Mucosa of rectum (tissue), 2 donors: ENCODE results near the gene SCUBE1.

ENCODE experiments used
- H3K27ac ChIP-seq, 2 donors: one replicate each; pipeline ENCODE4 v1.7.0; 2013; ENCODE audit warnings: inconsistent platforms in 2 of 2, low read depth in 2 of 2, low read length in 2 of 2
- H3K27me3 ChIP-seq, 2 donors: one replicate each; pipeline ENCODE4 v1.7.0; 2013; ENCODE audit warnings: low read length in 2 of 2; ENCODE audit not compliant: control insufficient read depth in 2 of 2, insufficient read depth in 2 of 2
- H3K36me3 ChIP-seq, 2 donors: one replicate each; pipeline ENCODE4 v1.7.0; 2013; ENCODE audit warnings: low read length in 2 of 2; ENCODE audit not compliant: control insufficient read depth in 2 of 2, insufficient read depth in 2 of 2
- H3K4me1 ChIP-seq, 2 donors: one replicate each; pipeline ENCODE4 v1.7.0; 2013; ENCODE audit warnings: low read length in 2 of 2, mild to moderate bottlenecking in 1 of 2; ENCODE audit not compliant: control insufficient read depth in 2 of 2, insufficient read depth in 2 of 2
- H3K4me3 ChIP-seq, 2 donors: one replicate each; pipeline ENCODE4 v1.7.0; 2013; ENCODE audit warnings: low read length in 2 of 2
- H3K9ac ChIP-seq, 2 donors: one replicate each; pipeline ENCODE4 v1.7.0; 2013; ENCODE audit warnings: low read length in 2 of 2, low read depth in 1 of 2, mild to moderate bottlenecking in 1 of 2
- H3K9me3 ChIP-seq, 2 donors: one replicate each; pipeline ENCODE4 v1.7.0; 2013; ENCODE audit warnings: low read length in 2 of 2; ENCODE audit not compliant: control insufficient read depth in 2 of 2
- donor health status: healthy.
- donor health status: Normal muscosa, but diverticular disease.

SCUBE1 gene

DNA sequence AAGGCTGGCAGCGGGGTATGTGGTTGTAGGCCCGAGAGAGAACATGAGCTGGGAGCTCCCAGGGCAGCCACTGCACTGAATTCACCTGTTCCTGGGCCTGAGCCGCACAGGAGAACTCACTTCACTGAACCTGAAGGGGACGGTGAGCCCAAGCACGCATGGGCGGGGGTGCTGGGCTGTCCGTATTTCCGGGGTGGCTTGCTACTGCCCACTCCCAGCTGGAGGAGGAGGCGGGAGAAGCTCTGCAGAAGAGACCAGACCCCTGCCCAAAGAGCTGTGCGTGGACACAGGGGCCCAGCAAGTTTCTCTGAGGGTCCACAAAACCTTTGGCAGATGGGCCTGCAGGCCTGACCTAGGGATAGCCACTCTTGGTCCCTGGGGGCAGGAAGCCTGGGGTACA lies 161.1 kb downstream of the SCUBE1 start:
- Histone ChIP-seq H3K9ac (no peak overlapping the region), H3K9me3 (no peaks in the 10 kb centered on the region), H3K4me1 (peaks cover 11 to 12% of the 10 kb centered on the region in 2 donors), H3K4me3 (no peak overlapping the region), H3K36me3 (peaks cover 17 to 34% of the 10 kb centered on the region in 2 donors), H3K27me3 (no peaks in the 10 kb centered on the region), H3K27ac (no peak overlapping the region)

- Histone ChIP-seq H3K36me3 (peaks cover 19 to 34% of the 10 kb centered on the region in 2 donors), H3K27ac (no peak overlapping the region), H3K9ac (no peak overlapping the region), H3K4me3 (no peak overlapping the region), H3K4me1 (peaks cover 10 to 12% of the 10 kb centered on the region in 2 donors), H3K9me3 (no peaks in the 10 kb centered on the region), H3K27me3 (no peaks in the 10 kb centered on the region)
Observed at GRCh38 chr22:43181321-43182076, 161.7 kb downstream of the SCUBE1 start.

DNA sequence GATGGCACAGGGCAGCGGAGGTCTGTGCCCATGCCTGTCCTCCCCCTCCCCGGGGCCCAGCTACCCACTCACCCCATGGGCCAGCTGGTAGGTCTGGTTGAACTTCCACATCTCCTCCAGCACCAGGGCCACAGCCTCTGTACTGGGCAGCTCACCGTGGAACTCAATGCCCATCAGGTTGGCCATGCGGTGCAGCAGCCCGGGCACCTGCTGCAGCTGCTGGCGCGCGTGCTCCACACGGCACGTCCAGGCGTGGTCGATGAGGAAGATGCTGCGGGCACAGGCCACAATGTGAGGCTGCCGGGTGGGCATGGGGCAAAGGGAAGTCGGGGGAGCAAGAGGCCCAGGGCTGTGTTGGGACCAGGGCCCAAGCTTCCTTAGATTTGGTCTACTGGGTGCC lies 162.5 kb downstream of the SCUBE1 start:
- H3K27ac ChIP-seq: no peak overlapping the region
- no peak overlapping the region for H3K9ac ChIP-seq
- H3K9me3 ChIP-seq: no peaks in the 10 kb centered on the region
- no peak overlapping the region for H3K4me3 ChIP-seq
- peaks cover 24 to 38% of the 10 kb centered on the region in 2 donors for H3K36me3 ChIP-seq
- peaks cover 3 to 9% of the 10 kb centered on the region in 2 donors for H3K4me1 ChIP-seq
- no peaks in the 10 kb centered on the region for H3K27me3 ChIP-seq

DNA sequence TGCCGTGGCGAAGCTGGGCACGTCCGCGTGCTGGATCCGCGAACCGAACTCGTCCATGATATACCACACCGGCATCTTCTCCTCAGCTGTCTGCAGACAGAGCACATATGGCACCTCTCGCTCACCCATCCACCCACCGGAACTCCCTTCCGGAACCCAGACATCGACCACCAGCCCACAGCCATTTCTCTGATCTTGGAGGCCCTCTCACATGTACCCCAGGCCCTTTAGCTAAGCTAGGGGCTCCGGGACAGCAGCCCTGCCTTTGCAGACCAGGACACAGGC lies 163.3 kb downstream of the SCUBE1 start:
- Histone ChIP-seq H3K4me1 (peaks cover 0 to 4% of the 10 kb centered on the region in 2 donors), H3K27ac (no peak overlapping the region), H3K9ac (no peak overlapping the region), H3K27me3 (no peaks in the 10 kb centered on the region), H3K36me3 (peaks cover 28 to 44% of the 10 kb centered on the region in 2 donors), H3K9me3 (no peaks in the 10 kb centered on the region), H3K4me3 (no peak overlapping the region)

DNA sequence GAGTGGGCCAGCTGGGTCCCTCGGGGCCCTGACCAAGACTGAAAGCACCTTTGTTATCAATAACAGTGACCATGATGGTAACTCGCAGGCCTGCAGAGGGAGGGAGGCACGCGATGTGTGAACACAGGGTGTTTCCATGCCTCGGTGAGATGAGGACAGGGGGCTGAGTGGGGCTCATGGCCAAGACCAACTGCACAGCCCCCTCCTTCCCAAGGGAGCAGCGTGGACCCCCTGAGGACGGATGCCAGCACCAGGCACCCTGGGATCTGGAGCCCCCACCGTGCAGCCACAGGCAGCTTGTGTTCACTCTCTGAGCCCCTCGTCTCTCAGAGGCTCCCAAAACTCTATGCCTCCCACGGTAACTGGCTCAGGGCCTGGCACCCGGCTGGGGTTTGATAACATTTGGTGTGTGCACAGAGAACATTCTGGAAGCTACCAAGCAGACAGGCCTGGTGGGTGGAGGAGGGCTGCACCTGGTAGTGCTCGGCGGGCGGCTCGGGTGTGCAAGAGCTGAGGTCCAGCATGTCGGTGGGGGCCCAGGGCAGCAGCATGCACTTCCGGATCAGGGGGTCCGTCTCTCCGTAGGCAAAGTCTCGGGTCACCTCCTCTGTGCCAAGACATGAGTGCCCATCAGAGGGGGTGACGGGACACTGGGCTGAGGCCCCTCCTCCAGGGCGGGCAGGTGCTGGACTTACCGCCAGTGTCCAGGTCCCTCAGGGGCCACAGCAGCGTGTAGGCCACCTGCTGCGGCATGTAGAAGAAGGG lies 163.8 kb downstream of the SCUBE1 start:
- H3K9ac ChIP-seq: no peak overlapping the region
- H3K36me3 ChIP-seq: peaks cover 32 to 46% of the 10 kb centered on the region in 2 donors
- no peaks in the 10 kb centered on the region for H3K27me3 ChIP-seq

DNA sequence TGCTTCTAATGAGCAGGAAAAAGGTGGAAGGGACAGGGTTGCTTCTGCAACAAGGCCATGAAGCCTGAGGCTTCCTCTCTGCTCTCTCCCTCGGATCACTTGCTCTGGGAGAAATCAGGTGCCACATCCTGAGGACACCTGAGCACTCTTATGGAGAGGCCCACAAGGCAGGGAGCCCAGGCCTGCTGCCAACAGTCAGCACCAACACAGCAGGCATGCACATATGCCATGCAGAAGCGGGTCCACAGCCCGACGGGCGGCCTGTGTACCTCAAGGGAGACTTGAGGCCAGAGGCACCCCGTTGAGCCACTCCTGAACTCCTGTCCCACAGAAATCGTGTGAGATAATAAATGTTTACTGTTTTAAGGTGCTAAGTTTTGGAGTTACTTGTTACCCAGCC lies 165.7 kb downstream of the SCUBE1 start:
- Histone ChIP-seq H3K9me3 (no peaks in the 10 kb centered on the region), H3K9ac (no peak overlapping the region), H3K27me3 (no peaks in the 10 kb centered on the region), H3K36me3 (peaks cover 46 to 55% of the 10 kb centered on the region in 2 donors), H3K27ac (no peak overlapping the region), H3K4me1 (no peaks in the 10 kb centered on the region), H3K4me3 (no peak overlapping the region)

More for the DNA sequence above, 163.8 kb downstream of the SCUBE1 start:
- no peak overlapping the region for H3K4me3 ChIP-seq
- no peaks in the 10 kb centered on the region for H3K9me3 ChIP-seq
- peaks cover 0 to under 1% of the 10 kb centered on the region in 2 donors for H3K4me1 ChIP-seq
- H3K27ac ChIP-seq: no peak overlapping the region

GRCh38 chr22:43176090-43176489 lies 167.1 kb downstream of the SCUBE1 start:
- Histone ChIP-seq H3K9me3 (no peaks in the 10 kb centered on the region), H3K27me3 (no peaks in the 10 kb centered on the region), H3K9ac (no peak overlapping the region), H3K36me3 (peaks cover 49 to 56% of the 10 kb centered on the region in 2 donors), H3K4me3 (no peak overlapping the region), H3K27ac (no peak overlapping the region), H3K4me1 (peaks cover 6 to 12% of the 10 kb centered on the region in 2 donors)

- Histone ChIP-seq H3K9me3 (no peaks in the 10 kb centered on the region), H3K4me3 (no peak overlapping the region), H3K27me3 (no peaks in the 10 kb centered on the region), H3K9ac (no peak overlapping the region), H3K27ac (no peak overlapping the region), H3K36me3 (peaks cover 47 to 57% of the 10 kb centered on the region in 2 donors), H3K4me1 (peaks cover 8 to 22% of the 10 kb centered on the region in 2 donors)
Observed at GRCh38 chr22:43174941-43175531, 168.1 kb downstream of the SCUBE1 start.

DNA sequence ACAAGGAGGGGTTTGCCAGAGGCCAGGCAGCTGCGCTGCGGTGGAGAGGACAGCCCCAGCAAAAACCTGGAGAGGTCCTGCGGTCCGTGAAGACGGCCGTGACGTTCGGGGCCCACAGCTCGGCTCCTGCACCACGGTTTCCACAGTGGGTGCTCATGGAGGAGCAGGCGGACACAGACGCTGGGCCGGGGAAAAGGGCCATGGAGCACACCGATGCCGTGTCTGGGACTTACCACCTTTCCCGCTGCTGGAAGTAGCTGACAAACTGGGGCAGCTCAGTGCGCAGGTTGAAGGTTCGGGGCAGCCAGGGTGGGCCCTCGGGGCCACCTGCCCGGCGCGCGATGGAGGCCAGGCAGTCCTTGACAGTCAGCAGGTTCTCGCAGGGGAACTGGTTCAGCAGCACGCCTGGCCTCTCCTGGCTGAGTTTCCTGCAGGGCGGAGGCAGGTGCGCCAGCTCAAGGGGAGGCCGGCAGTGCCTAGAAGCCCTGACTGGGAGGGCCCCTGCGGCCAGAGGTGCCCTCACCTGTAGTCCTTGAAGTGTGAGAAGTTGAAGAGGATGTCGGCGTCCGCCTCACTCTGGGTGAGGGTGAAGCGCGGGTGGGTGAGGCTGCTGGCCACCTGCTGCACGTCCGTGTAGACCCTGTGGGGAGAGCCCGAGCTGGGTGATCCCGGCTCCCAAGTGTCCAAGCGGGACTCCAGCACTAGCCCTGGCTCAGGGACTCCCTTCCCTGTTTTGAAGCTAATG lies 169.0 kb downstream of the SCUBE1 start:
- Histone ChIP-seq H3K27me3 (no peaks in the 10 kb centered on the region), H3K9ac (no peak overlapping the region), H3K9me3 (no peaks in the 10 kb centered on the region), H3K36me3 (peaks cover 46 to 49% of the 10 kb centered on the region in 2 donors), H3K4me3 (no peak overlapping the region), H3K27ac (no peak overlapping the region), H3K4me1 (peaks cover 12 to 28% of the 10 kb centered on the region in 2 donors)
